ENCODE measurements around the gene DEFB132.
"Not testable (repeated sequence)": the region's sequence is repeated elsewhere in the genome, so short reads cannot be mapped to it uniquely, and the experiment has no call there.

DEFB132 gene

GRCh38 chr20:257419-257818 lies at the start of gene DEFB132:
Gene DEFB132, plus strand, starts transcription at chr20:257724. Its CDS starts 55 bp downstream, at chr20:257779.
- no peak for DNase-seq

- DNase-seq, result no peak
Observed at GRCh38 chr20:208942-209566, 48.5 kb upstream of the DEFB132 start.

- DNase-seq, result no peak
Observed at GRCh38 chr20:210809-211502, 46.6 kb upstream of the DEFB132 start.

GRCh38 chr20:214383-214782 lies 43.1 kb upstream of the DEFB132 start:
- DNase-seq, result no peak

- DNase-seq, result no peak
Observed at GRCh38 chr20:215796-216195, 41.7 kb upstream of the DEFB132 start.

- DNase-seq, result no peak
Observed at GRCh38 chr20:217266-217665, 40.3 kb upstream of the DEFB132 start.

- DNase-seq, result no peak
Observed at GRCh38 chr20:219290-220115, 38.0 kb upstream of the DEFB132 start.

GRCh38 chr20:221258-221830 lies 36.2 kb upstream of the DEFB132 start:
- DNase-seq, result no peak

GRCh38 chr20:225879-226278 lies 31.6 kb upstream of the DEFB132 start:
- DNase-seq, result not testable (repeated sequence)

- DNase-seq, result no peak
Observed at GRCh38 chr20:226958-227357, 30.6 kb upstream of the DEFB132 start, which contains the start of gene DEFB129. Gene DEFB129, plus strand, starts transcription at chr20:227258. Its CDS starts 31 bp downstream, at chr20:227289.

GRCh38 chr20:227439-228105 lies 30.0 kb upstream of the DEFB132 start:
- no peak for DNase-seq

- DNase-seq, result no peak
Observed at GRCh38 chr20:235891-236290, 21.6 kb upstream of the DEFB132 start.

- DNase-seq, result peak; percentile 34 to 52
Observed at GRCh38 chr20:237489-237888, 20.0 kb upstream of the DEFB132 start.

GRCh38 chr20:237929-238328 lies 19.6 kb upstream of the DEFB132 start:
- no peak for DNase-seq

GRCh38 chr20:242905-243304 lies 14.6 kb upstream of the DEFB132 start:
- no peak for DNase-seq

GRCh38 chr20:251354-251753 lies 6.2 kb upstream of the DEFB132 start:
- DNase-seq, result no peak

GRCh38 chr20:252801-253200 lies 4.7 kb upstream of the DEFB132 start:
- DNase-seq, result no peak

GRCh38 chr20:253447-253846 lies 4.1 kb upstream of the DEFB132 start:
- not testable (repeated sequence) for DNase-seq

- DNase-seq, result no peak
Observed at GRCh38 chr20:258269-258858, 840 bp downstream of the DEFB132 start.

- peak in 1 of 2 experiments; percentile 17 for DNase-seq
Observed at GRCh38 chr20:258963-259362, 1.4 kb downstream of the DEFB132 start.

GRCh38 chr20:259981-260380 lies 2.5 kb downstream of the DEFB132 start:
- DNase-seq, result no peak

- no peak for DNase-seq
Observed at GRCh38 chr20:263701-264100, 6.2 kb downstream of the DEFB132 start.
